ENCODE measurements around the gene TCTN2.

GRCh38 chr12:123667771-123668170, 3.1 kb upstream of the TCTN2 start:
- no peak for TF ChIP-seq CTCF (conservative IDR thresholded peaks at IDR 0.05; ENCODE audit: low read depth, low read length)
- no peak for TF ChIP-seq EZH2 (IDR thresholded peaks at IDR 0.05; ENCODE audit: borderline replicate concordance, low read depth, low read length, poor library complexity, severe bottlenecking)
